Osteocyte (in vitro differentiated cells): ENCODE measurements around the gene EIF1AY. TPM values are rescaled to one million over a fixed set of nuclear protein-coding genes. Genes with fewer than 3 reads are reported as not detected.

Source experiments
- DNase-seq: peaks from one replicate; pipeline ENCODE4 v3.0.0; 2021; ENCODE audit warnings: mixed read lengths; ENCODE audit not compliant: unreplicated experiment; ENCODE audit errors: extremely low spot score
- H3K27ac Mint-ChIP-seq: one replicate; pipeline ENCODE4 v1.8.0; 2021; ENCODE audit warnings: mild to moderate bottlenecking, mixed read lengths; ENCODE audit not compliant: unreplicated experiment
- H3K27me3 Mint-ChIP-seq: one replicate; pipeline ENCODE4 v1.8.0; 2021; ENCODE audit warnings: mixed read lengths; ENCODE audit not compliant: unreplicated experiment
- H3K36me3 Mint-ChIP-seq: one replicate; pipeline ENCODE4 v1.8.0; 2021; ENCODE audit warnings: mixed read lengths; ENCODE audit not compliant: unreplicated experiment
- H3K4me1 Mint-ChIP-seq: one replicate; pipeline ENCODE4 v1.8.0; 2021; ENCODE audit warnings: mixed read lengths; ENCODE audit not compliant: unreplicated experiment
- H3K4me3 Mint-ChIP-seq: one replicate; pipeline ENCODE4 v1.8.0; 2021; ENCODE audit warnings: mild to moderate bottlenecking, moderate library complexity, mixed read lengths; ENCODE audit not compliant: unreplicated experiment
- H3K9me3 Mint-ChIP-seq: one replicate; pipeline ENCODE4 v1.8.0; 2021; ENCODE audit warnings: mixed read lengths; ENCODE audit not compliant: unreplicated experiment
- total RNA-seq: library from RNA; stranded (reverse); gene quantifications from 2 replicates; pipeline ENCODE4 v1.2.1, GENCODE V29; 2021
- TF ChIP-seq, protein P1 (sequence below): fragments of 200-600 bp; sonication (generic); IDR thresholded peaks from 2 replicates; pipeline ENCODE4 v1.5.0; 2021; ENCODE audit warnings: antibody characterized with exemption, mild to moderate bottlenecking, moderate library complexity

EIF1AY gene
- total RNA-seq, 1 donor from 2014 or later = not detected

DNA sequence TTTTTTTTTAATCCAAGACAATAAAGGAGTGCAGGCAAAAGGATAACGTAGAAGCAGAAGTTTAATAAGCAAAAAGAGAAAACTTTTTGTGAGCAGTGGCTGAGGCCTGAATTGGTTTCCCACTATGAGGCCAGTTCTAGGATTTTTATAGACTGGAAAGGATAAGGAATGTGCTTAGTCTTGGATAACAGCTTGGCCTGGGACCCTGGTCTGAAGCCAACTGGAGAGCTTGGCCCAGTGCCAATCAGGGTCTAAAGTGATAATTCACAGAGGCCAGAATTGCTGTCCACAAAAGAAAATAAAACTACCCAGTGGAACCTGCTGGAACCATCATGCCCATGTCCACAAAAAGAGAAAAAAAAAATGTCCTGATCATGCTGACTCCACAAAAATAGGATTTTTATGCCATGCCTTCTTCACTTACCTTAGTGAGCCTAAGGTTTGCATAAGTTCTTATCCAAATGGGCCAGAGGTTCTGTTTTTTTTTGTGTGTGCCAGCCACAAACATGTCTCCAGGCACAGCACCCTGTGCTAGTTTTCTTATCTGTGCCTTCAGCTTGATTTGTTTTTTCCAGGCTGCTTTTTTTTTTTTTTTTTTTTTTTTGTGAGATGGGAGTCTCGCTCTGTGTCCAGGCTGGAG is 15.6 kb upstream of the EIF1AY start:
- H3K9me3 Mint-ChIP-seq = no peaks in the 10 kb centered on the region
- no peaks in the 10 kb centered on the region for H3K4me1 Mint-ChIP-seq
- H3K27me3 Mint-ChIP-seq = no peaks in the 10 kb centered on the region
- H3K36me3 Mint-ChIP-seq = no peaks in the 10 kb centered on the region
- H3K27ac Mint-ChIP-seq = no peak overlapping the region
- no peak for DNase-seq
- H3K4me3 Mint-ChIP-seq = no peak overlapping the region
- TF ChIP-seq, protein P1, sequence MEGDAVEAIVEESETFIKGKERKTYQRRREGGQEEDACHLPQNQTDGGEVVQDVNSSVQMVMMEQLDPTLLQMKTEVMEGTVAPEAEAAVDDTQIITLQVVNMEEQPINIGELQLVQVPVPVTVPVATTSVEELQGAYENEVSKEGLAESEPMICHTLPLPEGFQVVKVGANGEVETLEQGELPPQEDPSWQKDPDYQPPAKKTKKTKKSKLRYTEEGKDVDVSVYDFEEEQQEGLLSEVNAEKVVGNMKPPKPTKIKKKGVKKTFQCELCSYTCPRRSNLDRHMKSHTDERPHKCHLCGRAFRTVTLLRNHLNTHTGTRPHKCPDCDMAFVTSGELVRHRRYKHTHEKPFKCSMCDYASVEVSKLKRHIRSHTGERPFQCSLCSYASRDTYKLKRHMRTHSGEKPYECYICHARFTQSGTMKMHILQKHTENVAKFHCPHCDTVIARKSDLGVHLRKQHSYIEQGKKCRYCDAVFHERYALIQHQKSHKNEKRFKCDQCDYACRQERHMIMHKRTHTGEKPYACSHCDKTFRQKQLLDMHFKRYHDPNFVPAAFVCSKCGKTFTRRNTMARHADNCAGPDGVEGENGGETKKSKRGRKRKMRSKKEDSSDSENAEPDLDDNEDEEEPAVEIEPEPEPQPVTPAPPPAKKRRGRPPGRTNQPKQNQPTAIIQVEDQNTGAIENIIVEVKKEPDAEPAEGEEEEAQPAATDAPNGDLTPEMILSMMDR = no peak

DNA sequence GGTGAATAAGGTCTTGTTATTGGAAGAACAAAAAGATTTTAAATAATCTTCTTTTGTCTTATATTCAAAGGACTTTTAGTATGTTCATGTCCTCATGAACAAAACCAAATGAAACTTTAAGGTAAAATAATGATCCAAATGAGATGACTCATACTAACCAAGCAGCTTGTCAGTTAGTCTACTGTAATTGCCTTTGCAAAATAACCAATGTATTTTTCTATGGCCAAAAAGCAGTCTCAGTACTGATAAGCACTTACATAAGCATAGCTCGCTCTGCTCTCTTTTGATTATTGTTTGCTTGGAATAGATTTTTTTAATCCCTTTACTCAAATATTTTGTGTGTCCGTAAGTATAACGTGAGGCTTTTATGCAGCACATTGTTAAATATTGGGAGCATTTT is 4.3 kb upstream of the EIF1AY start:
- Mint-ChIP-seq H3K4me1 (no peaks in the 10 kb centered on the region), H3K27me3 (no peaks in the 10 kb centered on the region), H3K4me3 (no peak overlapping the region), H3K27ac (no peak overlapping the region), H3K36me3 (no peaks in the 10 kb centered on the region), H3K9me3 (no peaks in the 10 kb centered on the region)
- no peak for DNase-seq
- TF ChIP-seq, protein P1 = no peak

DNA sequence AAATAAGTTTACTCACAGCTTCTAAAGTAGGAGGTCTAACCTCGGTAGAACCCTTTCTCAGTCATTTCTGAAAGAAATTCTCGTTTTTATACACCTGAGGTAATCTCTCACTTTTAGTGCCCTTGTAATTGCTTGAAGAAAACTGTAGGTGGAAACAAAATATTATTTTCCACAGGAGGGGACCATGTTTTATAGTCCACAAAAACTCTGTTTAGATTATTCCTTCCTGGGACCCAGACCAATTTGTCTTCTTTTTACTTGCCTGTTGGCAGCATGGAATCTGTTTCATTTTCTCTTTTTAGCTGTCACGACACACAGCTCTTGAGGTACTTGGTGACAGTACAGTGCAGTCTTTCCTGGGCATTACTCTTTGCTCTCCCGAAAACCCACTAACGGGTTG is 930 bp downstream of the EIF1AY start:
- no peak overlapping the region for H3K4me3 Mint-ChIP-seq
- no peak for DNase-seq
- H3K36me3 Mint-ChIP-seq = no peaks in the 10 kb centered on the region
- TF ChIP-seq, protein P1 = no peak
- no peaks in the 10 kb centered on the region for H3K4me1 Mint-ChIP-seq
- no peaks in the 10 kb centered on the region for H3K27me3 Mint-ChIP-seq
- H3K9me3 Mint-ChIP-seq = no peaks in the 10 kb centered on the region
- no peak overlapping the region for H3K27ac Mint-ChIP-seq

DNA sequence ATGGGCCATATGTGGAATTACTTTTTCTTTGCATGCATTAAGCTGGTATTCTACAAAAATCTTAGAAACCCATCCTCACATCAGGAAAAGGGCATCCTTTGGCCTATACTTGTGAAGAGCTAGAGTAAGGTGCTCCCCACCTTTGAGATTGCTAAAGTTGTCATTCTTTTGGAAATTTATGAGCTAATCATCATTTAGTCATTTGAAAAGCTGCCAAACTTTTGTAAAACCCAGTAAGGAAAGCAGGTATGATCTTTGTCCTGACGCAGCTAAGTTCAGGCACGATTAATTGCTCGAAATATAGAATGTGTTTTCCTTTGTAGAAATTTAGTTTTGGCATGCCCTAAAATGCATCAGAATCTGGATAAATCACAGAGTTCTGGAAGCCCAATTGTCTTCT is 2.6 kb downstream of the EIF1AY start:
- Mint-ChIP-seq H3K9me3 (no peaks in the 10 kb centered on the region), H3K27me3 (no peaks in the 10 kb centered on the region), H3K27ac (no peak overlapping the region), H3K36me3 (no peaks in the 10 kb centered on the region), H3K4me1 (no peaks in the 10 kb centered on the region), H3K4me3 (no peak overlapping the region)
- no peak for DNase-seq
- TF ChIP-seq, protein P1 = no peak

DNA sequence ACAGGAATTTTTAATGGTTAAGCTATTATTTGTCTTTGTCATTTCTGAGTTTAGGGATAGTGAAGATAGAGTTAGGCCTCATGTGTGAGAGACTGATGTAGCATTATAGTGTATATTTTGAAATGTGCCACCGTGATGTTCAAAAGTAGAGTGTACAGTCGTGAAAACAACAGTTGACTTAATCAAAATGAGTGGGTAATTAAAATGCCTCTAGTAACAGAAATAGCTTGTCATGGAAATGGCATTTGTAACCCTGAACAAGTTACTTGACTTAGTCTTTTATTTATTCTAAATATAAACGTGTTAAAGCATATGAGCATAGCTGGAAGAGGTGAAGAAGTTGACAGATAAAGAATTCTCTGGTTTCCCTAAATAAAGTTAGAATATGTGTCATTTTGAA is 6.1 kb downstream of the EIF1AY start:
- Mint-ChIP-seq H3K27ac (no peak overlapping the region), H3K36me3 (no peaks in the 10 kb centered on the region), H3K27me3 (no peaks in the 10 kb centered on the region), H3K4me1 (no peaks in the 10 kb centered on the region), H3K4me3 (no peak overlapping the region), H3K9me3 (no peaks in the 10 kb centered on the region)
- TF ChIP-seq, protein P1 = no peak
- no peak for DNase-seq
